Rectal smooth muscle tissue (tissue), 1 donor: ENCODE results near the gene NLN.
"Not testable (repeated sequence)": the region's sequence is repeated elsewhere in the genome, so short reads cannot be mapped to it uniquely, and the experiment has no call there.

Source experiments
- H3K27ac ChIP-seq: one replicate; pipeline ENCODE4 v1.7.0; 2013; ENCODE audit warnings: low read depth, low read length, inconsistent platforms
- H3K27me3 ChIP-seq: one replicate; pipeline ENCODE4 v1.7.0; 2013; ENCODE audit warnings: low read length; ENCODE audit not compliant: control insufficient read depth, insufficient read depth
- H3K36me3 ChIP-seq: one replicate; pipeline ENCODE4 v1.7.0; 2013; ENCODE audit warnings: low read length; ENCODE audit not compliant: control insufficient read depth, insufficient read depth
- H3K4me1 ChIP-seq: one replicate; pipeline ENCODE4 v1.7.0; 2013; ENCODE audit warnings: low read length; ENCODE audit not compliant: control insufficient read depth, insufficient read depth
- H3K4me3 ChIP-seq: one replicate; pipeline ENCODE4 v1.7.0; 2013; ENCODE audit warnings: low read length
- H3K9ac ChIP-seq: one replicate; pipeline ENCODE4 v1.7.0; 2013; ENCODE audit warnings: low read length

The NLN gene

DNA sequence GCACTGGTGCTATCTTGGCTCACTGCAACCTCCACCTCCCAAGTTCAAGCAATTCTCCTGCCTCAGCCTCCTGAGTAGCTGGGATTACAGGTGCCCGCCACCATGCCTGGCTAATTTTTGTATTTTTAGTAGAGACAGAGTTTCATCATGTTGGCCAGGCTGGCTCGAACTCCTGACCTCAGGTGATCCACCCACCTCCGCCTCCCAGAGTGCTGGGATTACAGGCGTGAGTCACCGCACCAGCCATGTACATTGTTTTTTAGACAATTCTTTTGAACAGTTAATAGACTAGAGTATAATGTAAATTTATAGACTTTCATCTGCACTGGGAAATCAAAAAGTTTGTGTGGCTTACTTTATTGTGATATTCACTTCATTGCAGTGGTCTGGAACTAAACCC lies 85.5 kb downstream of the NLN start:
- H3K4me1 ChIP-seq, H3K27ac ChIP-seq, H3K27me3 ChIP-seq: not testable (repeated sequence)

DNA sequence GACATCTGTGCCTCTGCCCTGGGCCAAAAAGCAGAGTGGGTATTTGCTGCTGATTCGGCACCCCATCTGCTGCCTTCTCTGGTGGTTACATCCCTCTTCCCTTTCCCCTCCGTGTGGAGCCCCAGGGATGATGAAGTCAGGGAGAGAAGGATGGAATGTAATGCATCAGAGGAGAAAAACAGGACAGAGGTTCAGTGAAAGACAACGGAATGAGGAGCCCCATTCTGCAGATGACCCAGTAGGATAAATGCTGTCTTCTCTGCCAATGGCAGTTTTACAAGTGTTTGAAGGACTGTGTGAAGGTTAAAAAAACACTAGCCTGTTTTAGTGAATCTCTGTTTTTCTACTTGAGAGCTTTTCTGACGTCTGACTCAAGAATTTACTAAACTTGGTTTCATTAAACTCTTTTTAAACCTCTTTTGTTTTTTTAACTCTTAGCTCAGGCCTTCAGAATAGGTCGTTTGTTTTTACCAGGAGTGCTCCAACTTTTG lies 86.3 kb downstream of the NLN start:
- Histone ChIP-seq H3K4me3 (no peak overlapping the region), H3K27me3 (no peaks in the 10 kb centered on the region), H3K27ac (no peak overlapping the region), H3K36me3 (no peaks in the 10 kb centered on the region), H3K4me1 (no peaks in the 10 kb centered on the region), H3K9ac (no peak overlapping the region)

More for the DNA sequence above, 85.5 kb downstream of the NLN start:
- not testable (repeated sequence) for H3K36me3 ChIP-seq, H3K4me3 ChIP-seq, H3K9ac ChIP-seq

DNA sequence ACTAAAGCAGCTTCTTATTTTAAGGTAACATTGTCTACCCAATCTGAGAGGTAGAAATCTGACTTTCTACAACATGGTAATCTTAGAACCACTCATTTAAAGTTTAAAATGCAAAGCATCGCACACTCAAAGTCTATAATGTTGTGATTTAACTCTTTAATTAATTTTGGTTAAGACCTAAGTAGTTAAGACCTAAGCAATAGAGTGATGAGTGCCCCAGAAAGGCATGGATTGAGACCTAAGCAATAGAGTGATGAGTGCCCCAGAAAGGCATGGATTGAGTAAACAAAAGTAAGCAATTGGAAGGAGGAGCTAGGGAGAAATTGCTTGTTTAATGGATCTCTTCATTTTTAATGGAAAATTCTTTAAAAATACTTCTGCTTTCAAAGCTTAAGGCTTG lies 86.8 kb downstream of the NLN start:
- Histone ChIP-seq H3K27me3 (no peaks in the 10 kb centered on the region), H3K4me3 (no peak overlapping the region), H3K9ac (no peak overlapping the region), H3K36me3 (no peaks in the 10 kb centered on the region), H3K4me1 (no peaks in the 10 kb centered on the region), H3K27ac (no peak overlapping the region)

DNA sequence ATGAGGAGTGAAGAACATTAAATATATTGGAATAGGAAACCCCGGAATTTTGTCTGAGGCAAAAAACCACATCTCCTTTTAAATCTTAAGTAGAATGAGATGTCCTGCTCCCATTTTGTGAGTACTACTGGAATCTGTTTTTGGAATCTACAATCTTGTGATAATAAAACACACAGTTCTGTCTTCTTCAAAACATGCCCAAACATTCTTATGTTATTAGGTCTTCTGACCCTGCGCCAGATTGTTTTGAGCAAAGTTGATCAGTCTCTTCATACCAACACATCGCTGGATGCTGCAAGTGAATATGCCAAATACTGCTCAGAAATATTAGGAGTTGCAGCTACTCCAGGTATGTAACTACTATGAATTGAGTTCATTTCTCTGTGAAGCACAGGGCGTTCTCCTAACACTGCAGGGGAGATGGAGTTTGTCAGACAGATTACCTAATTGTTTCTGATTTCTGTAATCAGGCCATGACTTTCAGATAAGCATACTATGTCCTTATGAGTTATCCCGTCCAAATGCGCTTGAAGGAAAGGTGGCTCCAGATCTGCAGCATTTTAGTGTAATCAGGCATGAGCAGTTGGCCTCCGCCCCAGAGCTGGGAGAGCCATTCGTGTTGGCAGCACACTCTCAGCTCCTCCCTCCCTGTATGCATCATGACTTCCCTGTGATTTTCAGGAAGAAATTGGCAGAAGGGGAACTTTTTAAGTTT lies 88.0 kb downstream of the NLN start:
- Histone ChIP-seq H3K9ac (no peak overlapping the region), H3K27me3 (no peaks in the 10 kb centered on the region), H3K4me1 (no peaks in the 10 kb centered on the region), H3K27ac (no peak overlapping the region), H3K4me3 (no peak overlapping the region), H3K36me3 (peaks cover under 1% of the 10 kb centered on the region)

DNA sequence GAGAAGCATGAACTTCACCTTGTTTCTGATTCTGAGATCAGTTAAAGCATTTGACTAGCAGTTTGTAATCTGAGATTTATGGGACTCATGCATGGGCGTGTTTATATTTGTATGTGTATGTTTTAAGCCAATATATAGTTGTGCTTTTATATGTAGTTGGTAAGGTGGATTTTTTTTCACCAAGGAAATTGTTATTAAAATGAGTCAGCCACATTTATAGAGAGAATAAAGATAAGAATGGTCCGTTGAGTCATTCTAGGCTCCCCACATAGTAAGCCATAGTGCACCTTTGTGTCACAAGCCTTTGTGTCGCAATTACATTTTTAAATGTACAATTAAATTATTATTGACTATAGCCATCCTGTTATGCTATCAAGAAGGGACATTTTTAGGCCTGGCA lies 89.0 kb downstream of the NLN start:
- no peak overlapping the region for H3K4me3 ChIP-seq
- H3K36me3 ChIP-seq, result peaks cover 2% of the 10 kb centered on the region
- H3K9ac ChIP-seq, result no peak overlapping the region
- no peaks in the 10 kb centered on the region for H3K4me1 ChIP-seq
- no peaks in the 10 kb centered on the region for H3K27me3 ChIP-seq
- H3K27ac ChIP-seq, result no peak overlapping the region

DNA sequence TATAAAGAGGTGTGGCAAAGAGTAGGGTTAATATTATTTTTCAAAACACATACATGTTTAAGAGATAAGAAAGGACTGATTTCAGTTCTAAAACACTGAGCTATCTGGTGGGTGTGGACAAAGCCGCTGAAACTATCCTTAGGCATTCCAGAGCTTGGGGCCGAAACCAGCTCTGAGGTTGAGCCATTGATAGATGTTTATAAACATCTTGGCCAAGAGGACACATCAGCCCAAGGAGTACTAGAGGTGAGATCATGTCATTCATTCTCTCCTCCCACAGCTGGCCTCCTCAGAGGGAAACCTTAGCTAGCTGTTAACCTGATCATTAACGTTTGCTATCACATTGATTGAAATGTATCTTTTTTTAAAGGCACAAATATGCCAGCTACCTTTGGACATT lies 89.9 kb downstream of the NLN start:
- Histone ChIP-seq H3K4me1 (no peaks in the 10 kb centered on the region), H3K4me3 (no peak overlapping the region), H3K27me3 (no peaks in the 10 kb centered on the region), H3K27ac (no peak overlapping the region), H3K36me3 (peaks cover 2% of the 10 kb centered on the region), H3K9ac (no peak overlapping the region)

DNA sequence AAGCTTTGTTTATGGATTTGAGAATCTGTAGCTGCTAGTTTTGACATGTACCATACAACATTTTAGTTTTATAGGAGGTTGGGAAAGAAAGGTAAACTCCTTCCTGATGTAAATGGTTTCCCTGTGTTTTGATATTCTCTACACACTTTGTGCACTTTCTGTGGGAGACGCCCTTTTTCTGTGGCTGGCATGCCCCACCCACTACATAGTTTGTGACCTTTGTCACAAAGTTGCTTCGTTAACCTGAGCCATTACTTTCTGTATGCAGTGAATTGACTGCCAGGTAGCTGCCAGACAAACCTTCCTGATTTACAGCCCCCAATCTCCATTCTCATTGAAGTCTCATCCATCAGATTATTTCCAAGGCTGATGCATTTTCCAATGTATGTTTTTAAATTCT lies 90.6 kb downstream of the NLN start:
- H3K9ac ChIP-seq, result no peak overlapping the region

DNA sequence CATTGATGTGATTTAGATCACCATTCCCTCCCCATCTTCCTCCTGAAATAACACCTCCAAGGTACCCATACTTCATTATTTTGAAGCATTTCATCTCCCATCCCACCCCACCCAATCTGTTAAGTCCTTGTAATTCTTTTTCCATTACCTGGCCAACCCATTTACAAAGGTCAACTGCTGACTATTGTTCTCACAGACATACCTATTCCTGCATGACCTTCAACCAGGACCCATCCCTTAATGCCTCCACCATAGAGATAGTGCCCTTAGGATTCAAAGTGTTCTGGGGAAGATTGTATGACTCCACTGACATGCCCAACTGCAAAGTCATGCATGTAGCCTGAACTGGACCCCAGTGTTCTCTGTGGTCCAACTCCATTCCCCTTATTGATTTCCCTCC lies 91.2 kb downstream of the NLN start:
- Histone ChIP-seq H3K4me1 (no peaks in the 10 kb centered on the region), H3K4me3 (no peak overlapping the region), H3K27ac (no peak overlapping the region), H3K27me3 (no peaks in the 10 kb centered on the region), H3K9ac (no peak overlapping the region), H3K36me3 (peaks cover 2% of the 10 kb centered on the region)

More for the DNA sequence above, 90.6 kb downstream of the NLN start:
- Histone ChIP-seq H3K27ac (no peak overlapping the region), H3K4me3 (no peak overlapping the region), H3K4me1 (no peaks in the 10 kb centered on the region), H3K36me3 (peaks cover 2% of the 10 kb centered on the region), H3K27me3 (no peaks in the 10 kb centered on the region)

DNA sequence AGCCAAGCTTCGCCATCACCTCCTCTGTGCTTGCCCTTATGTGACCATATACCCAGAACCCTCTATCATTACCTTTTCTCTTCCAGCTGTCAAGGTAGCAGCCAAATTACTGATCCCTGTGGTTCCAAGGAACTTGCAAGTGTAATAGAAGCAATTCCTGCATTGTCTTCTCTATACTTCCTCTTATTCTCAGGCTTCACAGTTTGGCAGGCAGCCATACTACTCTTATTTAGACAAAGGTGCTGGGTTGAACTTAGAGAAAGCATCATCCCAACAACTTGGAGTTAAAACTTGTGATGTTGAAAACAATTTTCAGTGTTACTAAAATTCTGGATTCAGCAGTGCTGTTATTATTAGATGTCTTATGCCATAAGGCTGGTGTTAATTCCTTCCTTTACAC lies 93.2 kb downstream of the NLN start:
- H3K4me3 ChIP-seq, result no peak overlapping the region
- peaks cover 2% of the 10 kb centered on the region for H3K36me3 ChIP-seq
- H3K27ac ChIP-seq, result no peak overlapping the region
- H3K9ac ChIP-seq, result no peak overlapping the region
- H3K27me3 ChIP-seq, result no peaks in the 10 kb centered on the region
- H3K4me1 ChIP-seq, result no peaks in the 10 kb centered on the region

DNA sequence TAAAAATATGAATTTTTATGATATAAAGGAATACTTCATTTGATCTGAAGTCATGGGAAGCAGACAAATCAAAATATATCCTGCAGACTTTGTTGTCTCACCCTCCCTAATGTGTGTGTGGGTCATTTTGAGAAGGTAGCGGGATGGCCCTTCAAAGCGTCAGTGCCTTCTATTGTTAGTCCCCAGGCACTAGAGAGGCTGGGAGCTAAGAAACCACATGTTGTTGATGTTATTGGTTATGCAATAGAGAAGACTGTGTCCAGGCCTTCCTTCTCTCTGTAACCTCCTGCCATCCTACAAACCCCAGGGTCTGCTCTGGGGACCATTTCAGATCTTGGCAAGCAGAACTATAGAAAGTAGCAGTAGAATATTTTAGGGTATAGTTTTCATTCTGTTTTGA lies 94.7 kb downstream of the NLN start:
- Histone ChIP-seq H3K27me3 (no peaks in the 10 kb centered on the region), H3K9ac (no peak overlapping the region), H3K4me3 (no peak overlapping the region), H3K36me3 (peaks cover 2% of the 10 kb centered on the region), H3K27ac (no peak overlapping the region), H3K4me1 (no peaks in the 10 kb centered on the region)

DNA sequence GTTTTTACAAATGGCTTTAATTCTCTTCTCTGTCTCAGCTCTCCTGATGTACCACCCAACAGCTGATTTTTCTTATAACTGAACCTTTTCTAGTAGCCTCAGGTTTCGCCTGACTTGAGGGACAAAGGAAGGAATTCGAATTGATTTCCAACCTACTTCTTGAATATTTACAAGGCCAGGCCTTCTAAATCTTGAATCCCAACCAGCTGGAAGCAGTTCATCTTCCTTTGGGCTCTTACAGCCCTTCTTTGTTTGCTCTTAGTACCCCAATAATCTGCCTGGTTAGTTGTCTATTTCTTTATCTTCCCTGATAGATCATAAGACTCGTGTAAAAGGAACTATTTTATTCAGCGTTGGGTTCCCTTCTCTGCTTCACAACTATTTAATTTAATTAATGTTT lies 95.9 kb downstream of the NLN start:
- Histone ChIP-seq H3K4me1 (no peaks in the 10 kb centered on the region), H3K4me3 (no peak overlapping the region), H3K27me3 (no peaks in the 10 kb centered on the region), H3K27ac (no peak overlapping the region), H3K36me3 (peaks cover 2% of the 10 kb centered on the region), H3K9ac (no peak overlapping the region)

DNA sequence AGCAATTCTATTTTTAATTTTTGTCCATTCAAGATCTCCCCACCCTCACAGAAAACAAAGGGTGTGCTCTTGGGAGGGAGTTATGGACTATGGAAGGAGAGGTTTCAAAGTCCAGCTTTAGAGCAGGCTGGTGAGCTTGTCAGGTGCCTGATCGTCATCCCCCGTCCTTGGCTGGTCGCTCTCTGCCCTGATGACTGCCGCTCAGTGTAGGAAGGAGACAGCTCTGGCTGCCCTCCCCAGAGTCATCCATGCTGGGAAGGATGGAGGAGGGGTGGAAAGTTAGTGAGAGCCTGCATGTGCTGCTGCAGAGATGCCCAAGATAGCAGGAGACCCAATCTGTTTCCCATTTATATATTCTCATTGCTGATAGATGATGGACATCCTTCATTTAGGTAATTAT lies 96.6 kb downstream of the NLN start:
- H3K36me3 ChIP-seq, result peaks cover 2% of the 10 kb centered on the region
- no peaks in the 10 kb centered on the region for H3K4me1 ChIP-seq
- H3K27me3 ChIP-seq, result no peaks in the 10 kb centered on the region
- H3K27ac ChIP-seq, result no peak overlapping the region
- H3K4me3 ChIP-seq, result no peak overlapping the region
- no peak overlapping the region for H3K9ac ChIP-seq

DNA sequence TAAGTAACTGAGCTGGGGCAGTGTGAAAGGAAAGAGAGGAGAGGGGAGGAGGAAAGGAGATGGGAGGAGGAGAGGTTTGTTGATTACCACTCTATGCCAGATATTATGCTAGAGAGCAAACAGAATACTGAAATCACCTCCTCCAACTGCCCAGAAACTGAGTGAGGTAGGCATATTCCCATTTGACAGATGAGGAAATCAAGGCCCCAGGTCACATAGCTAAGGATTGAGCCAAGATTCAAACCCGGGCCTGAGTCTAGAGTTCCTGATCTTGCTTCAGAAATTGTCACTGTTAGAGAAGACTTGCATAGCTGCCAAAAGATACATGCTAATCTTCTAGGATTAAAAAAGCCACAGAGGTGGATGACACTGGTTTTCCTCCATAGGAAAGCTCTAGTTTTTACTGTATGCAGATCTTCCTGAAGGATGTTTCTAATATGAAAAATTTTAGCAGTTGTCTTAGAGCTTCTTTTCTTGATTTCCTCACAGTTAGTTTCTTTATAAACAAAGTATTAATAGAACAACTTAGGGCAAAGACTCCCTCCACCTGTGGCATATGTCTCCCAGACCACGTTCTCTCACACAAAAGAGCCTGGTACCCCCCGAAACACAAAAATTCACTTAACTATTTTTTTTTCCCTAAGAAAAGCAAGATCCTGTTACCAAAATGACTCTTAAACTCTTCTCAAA lies 97.4 kb downstream of the NLN start:
- peaks cover 2% of the 10 kb centered on the region for H3K36me3 ChIP-seq
- no peak overlapping the region for H3K27ac ChIP-seq
- no peak overlapping the region for H3K4me3 ChIP-seq
- no peaks in the 10 kb centered on the region for H3K27me3 ChIP-seq
- H3K9ac ChIP-seq, result no peak overlapping the region
- no peaks in the 10 kb centered on the region for H3K4me1 ChIP-seq
